Liver (tissue), 9 donors: ENCODE data around the gene LAMC1. TPM values are rescaled to one million over a fixed set of nuclear protein-coding genes. Genes with fewer than 3 reads are reported as not detected.

ENCODE experiments used
- DNase-seq: peaks from one replicate; pipeline ENCODE4 v3.0.0-alpha.2; 2017; ENCODE audit warnings: low spot score
- H3K27ac ChIP-seq, 2 donors: one replicate each; pipeline ENCODE4 v1.7.0; 2013; ENCODE audit warnings: inconsistent platforms in 2 of 2, low read length in 2 of 2, control low read depth in 1 of 2, low read depth in 1 of 2, mild to moderate bottlenecking in 1 of 2
- H3K27me3 ChIP-seq, 4 donors: one replicate each; pipeline versions ENCODE4 v1.6.1 to v1.7.0; 2013; ENCODE audit warnings: low read length in 3 of 4, inconsistent platforms in 1 of 4, mild to moderate bottlenecking in 1 of 4, moderate library complexity in 1 of 4; ENCODE audit not compliant: control insufficient read depth in 4 of 4, insufficient read depth in 4 of 4
- H3K36me3 ChIP-seq, 4 donors: one replicate each; pipeline versions ENCODE4 v1.6.1 to v1.7.0; 2013; ENCODE audit warnings: low read length in 3 of 4, mild to moderate bottlenecking in 3 of 4, low read depth in 1 of 4, moderate library complexity in 1 of 4; ENCODE audit not compliant: control insufficient read depth in 4 of 4, insufficient read depth in 3 of 4
- H3K4me1 ChIP-seq, 4 donors: one replicate each; pipeline versions ENCODE4 v1.6.1 to v1.7.0; 2013; ENCODE audit warnings: low read length in 3 of 4, mild to moderate bottlenecking in 3 of 4, moderate library complexity in 1 of 4; ENCODE audit not compliant: control insufficient read depth in 4 of 4, insufficient read depth in 4 of 4
- H3K4me3 ChIP-seq, 3 donors: one replicate each; pipeline versions ENCODE4 v1.6.1 to v1.7.0; 2013; ENCODE audit warnings: low read length in 3 of 3, control low read depth in 1 of 3, low read depth in 1 of 3, mild to moderate bottlenecking in 1 of 3
- H3K9ac ChIP-seq, 2 donors: one replicate each; pipeline ENCODE4 v1.7.0; 2013; ENCODE audit warnings: low read length in 2 of 2, mild to moderate bottlenecking in 2 of 2, moderate library complexity in 2 of 2, control low read depth in 1 of 2, low read depth in 1 of 2
- H3K9me3 ChIP-seq, 4 donors: one replicate each; pipeline versions ENCODE4 v1.6.1 to v1.7.0; 2013; ENCODE audit warnings: low read length in 3 of 4; ENCODE audit not compliant: control insufficient read depth in 4 of 4
- ATF3 ChIP-seq: IDR thresholded peaks from 2 replicates; pipeline ENCODE4 v1.6.1; 2016; ENCODE audit warnings: antibody characterized with exemption
- EGR1 ChIP-seq, 2 donors: IDR thresholded peaks; 2 replicates each; pipeline ENCODE4 v1.6.1; 2016 to 2018; ENCODE audit warnings: antibody characterized with exemption in 2 of 2, low read depth in 2 of 2
- FOXA1 ChIP-seq: IDR thresholded peaks from 2 replicates; pipeline ENCODE4 v1.6.1; 2016; ENCODE audit warnings: antibody characterized with exemption
- FOXA2 ChIP-seq: IDR thresholded peaks from 2 replicates; pipeline ENCODE4 v1.6.1; 2016; ENCODE audit warnings: antibody characterized with exemption
- GABPA ChIP-seq, 2 donors: IDR thresholded peaks in 1 of 2; conservative IDR thresholded peaks in 1 of 2; 2 replicates each; pipeline ENCODE4 v1.6.1; 2016; ENCODE audit warnings: antibody characterized with exemption in 2 of 2, mild to moderate bottlenecking in 1 of 2, moderate library complexity in 1 of 2
- HNF4A ChIP-seq, 2 donors: conservative IDR thresholded peaks; 2 replicates each; pipeline ENCODE4 v1.6.1; 2016; ENCODE audit warnings: antibody characterized with exemption in 2 of 2, mild to moderate bottlenecking in 2 of 2
- HNF4G ChIP-seq: IDR thresholded peaks from 2 replicates; pipeline ENCODE4 v1.6.1; 2016; ENCODE audit warnings: antibody characterized with exemption
- NR2F2 ChIP-seq: IDR thresholded peaks from 2 replicates; pipeline ENCODE4 v1.6.1; 2016; ENCODE audit warnings: antibody characterized with exemption
- RXRA ChIP-seq, 2 donors: IDR thresholded peaks; 2 replicates each; pipeline ENCODE4 v1.6.1; 2017 to 2018; ENCODE audit warnings: antibody characterized with exemption in 2 of 2, mild to moderate bottlenecking in 1 of 2
- TAF1 ChIP-seq: conservative IDR thresholded peaks from 2 replicates; pipeline ENCODE4 v1.6.1; 2016; ENCODE audit warnings: antibody characterized with exemption, mild to moderate bottlenecking
- YY1 ChIP-seq: IDR thresholded peaks from 2 replicates; pipeline ENCODE4 v1.6.1; 2016; ENCODE audit warnings: antibody characterized with exemption, mild to moderate bottlenecking
- WGBS: extraction: QIAGEN DNeasy Blood & Tissue Kit; methylation state at CpG from one replicate; pipeline ENCODE4 v1.1.7; 2013; 5-methylcytosine and 5-hydroxymethylcytosine counted together
- polyA plus RNA-seq, 2 donors: library from polyadenylated mRNA; stranded (reverse) in 1 of 2; unstranded in 1 of 2; fragments of 200-250 nt in 1 of 2; fragments of >200 nt in 1 of 2; fragmentation: Nextera tagmentation in 1 of 2; extraction: Ambion mirVana in 1 of 2; gene quantifications; one replicate each; pipeline versions ENCODE4 v1.2.1 to v1.2.3, GENCODE V29; 2013 to 2015
- total RNA-seq, 2 donors: library from RNA; depleted of rRNA; stranded (reverse); fragments of >200 nt; gene quantifications; one replicate each; pipeline ENCODE4 v1.2.3, GENCODE V29; 2014
- TF ChIP-seq, protein P1 (sequence below): IDR thresholded peaks from 2 replicates; pipeline ENCODE4 v1.6.1; 2016; ENCODE audit warnings: antibody characterized with exemption, mild to moderate bottlenecking
- TF ChIP-seq, protein P2 (sequence below): fragments of 150-350 bp; IDR thresholded peaks from 2 replicates; pipeline ENCODE4 v1.5.1; 2017; ENCODE audit warnings: improper control_type of control experiment, low read depth, low read length; ENCODE audit not compliant: missing input control
- donor health status: healthy.
- donor health status: healthy.
- donor health status: healthy.
- donor health status: healthy.
- donor health status: healthy.

Gene LAMC1
- total and polyA plus RNA-seq, 4 donors = 5.3 to 35.1 (median 19.7) TPM

DNA sequence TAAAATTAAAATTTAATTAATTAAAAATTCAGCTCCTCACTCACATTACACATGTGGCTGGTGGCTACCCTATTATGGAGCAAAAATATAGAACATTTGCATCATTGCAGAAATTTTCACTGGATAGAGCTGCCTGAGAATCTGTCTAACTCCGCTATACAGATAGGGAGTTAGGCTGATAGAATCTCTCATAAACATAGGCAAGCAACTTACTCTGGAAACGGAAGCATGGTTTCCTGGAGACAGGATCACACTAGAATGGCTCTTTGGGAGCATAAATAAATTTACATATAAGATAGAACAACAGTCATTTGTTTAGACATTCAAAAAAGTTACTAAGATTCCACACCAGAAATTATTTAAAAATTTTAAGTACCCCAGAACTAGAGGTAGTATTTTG is 150.6 kb downstream of the LAMC1 start:
- H3K36me3 ChIP-seq = no peaks in the 10 kb centered on the region
- H3K9ac ChIP-seq = no peak overlapping the region
- H3K27ac ChIP-seq = no peak overlapping the region
- DNase-seq = no peak
- no peaks in the 10 kb centered on the region for H3K4me1 ChIP-seq
- 78% methylated on average over 2 of the region's 2 CpGs for WGBS
- H3K9me3 ChIP-seq = no peaks in the 10 kb centered on the region
- TF ChIP-seq YY1 (no peak), FOXA2 (no peak), GABPA (IDR thresholded peaks at IDR 0.05 in 1 of 2, conservative IDR thresholded peaks at IDR 0.05 in 1 of 2) (no peak), HNF4A (conservative IDR thresholded peaks at IDR 0.05) (no peak), RXRA (IDR thresholded peaks at IDR 0.05) (no peak), FOXA1 (no peak)
- TF ChIP-seq, protein P1, sequence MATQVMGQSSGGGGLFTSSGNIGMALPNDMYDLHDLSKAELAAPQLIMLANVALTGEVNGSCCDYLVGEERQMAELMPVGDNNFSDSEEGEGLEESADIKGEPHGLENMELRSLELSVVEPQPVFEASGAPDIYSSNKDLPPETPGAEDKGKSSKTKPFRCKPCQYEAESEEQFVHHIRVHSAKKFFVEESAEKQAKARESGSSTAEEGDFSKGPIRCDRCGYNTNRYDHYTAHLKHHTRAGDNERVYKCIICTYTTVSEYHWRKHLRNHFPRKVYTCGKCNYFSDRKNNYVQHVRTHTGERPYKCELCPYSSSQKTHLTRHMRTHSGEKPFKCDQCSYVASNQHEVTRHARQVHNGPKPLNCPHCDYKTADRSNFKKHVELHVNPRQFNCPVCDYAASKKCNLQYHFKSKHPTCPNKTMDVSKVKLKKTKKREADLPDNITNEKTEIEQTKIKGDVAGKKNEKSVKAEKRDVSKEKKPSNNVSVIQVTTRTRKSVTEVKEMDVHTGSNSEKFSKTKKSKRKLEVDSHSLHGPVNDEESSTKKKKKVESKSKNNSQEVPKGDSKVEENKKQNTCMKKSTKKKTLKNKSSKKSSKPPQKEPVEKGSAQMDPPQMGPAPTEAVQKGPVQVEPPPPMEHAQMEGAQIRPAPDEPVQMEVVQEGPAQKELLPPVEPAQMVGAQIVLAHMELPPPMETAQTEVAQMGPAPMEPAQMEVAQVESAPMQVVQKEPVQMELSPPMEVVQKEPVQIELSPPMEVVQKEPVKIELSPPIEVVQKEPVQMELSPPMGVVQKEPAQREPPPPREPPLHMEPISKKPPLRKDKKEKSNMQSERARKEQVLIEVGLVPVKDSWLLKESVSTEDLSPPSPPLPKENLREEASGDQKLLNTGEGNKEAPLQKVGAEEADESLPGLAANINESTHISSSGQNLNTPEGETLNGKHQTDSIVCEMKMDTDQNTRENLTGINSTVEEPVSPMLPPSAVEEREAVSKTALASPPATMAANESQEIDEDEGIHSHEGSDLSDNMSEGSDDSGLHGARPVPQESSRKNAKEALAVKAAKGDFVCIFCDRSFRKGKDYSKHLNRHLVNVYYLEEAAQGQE = no peak
- no peak overlapping the region for H3K4me3 ChIP-seq
- H3K27me3 ChIP-seq = no peaks in the 10 kb centered on the region

GRCh38 chr1:183175631-183176030 is 152.4 kb downstream of the LAMC1 start:
- DNase-seq = no peak
- Histone ChIP-seq H3K36me3 (no peaks in the 10 kb centered on the region), H3K4me3 (no peak overlapping the region), H3K9ac (no peak overlapping the region), H3K27ac (no peak overlapping the region), H3K4me1 (no peaks in the 10 kb centered on the region), H3K27me3 (no peaks in the 10 kb centered on the region), H3K9me3 (no peaks in the 10 kb centered on the region)
- TF ChIP-seq YY1 (no peak), ATF3 (no peak), FOXA1 (no peak), NR2F2 (no peak), TAF1 (no peak)
- TF ChIP-seq, protein P2, sequence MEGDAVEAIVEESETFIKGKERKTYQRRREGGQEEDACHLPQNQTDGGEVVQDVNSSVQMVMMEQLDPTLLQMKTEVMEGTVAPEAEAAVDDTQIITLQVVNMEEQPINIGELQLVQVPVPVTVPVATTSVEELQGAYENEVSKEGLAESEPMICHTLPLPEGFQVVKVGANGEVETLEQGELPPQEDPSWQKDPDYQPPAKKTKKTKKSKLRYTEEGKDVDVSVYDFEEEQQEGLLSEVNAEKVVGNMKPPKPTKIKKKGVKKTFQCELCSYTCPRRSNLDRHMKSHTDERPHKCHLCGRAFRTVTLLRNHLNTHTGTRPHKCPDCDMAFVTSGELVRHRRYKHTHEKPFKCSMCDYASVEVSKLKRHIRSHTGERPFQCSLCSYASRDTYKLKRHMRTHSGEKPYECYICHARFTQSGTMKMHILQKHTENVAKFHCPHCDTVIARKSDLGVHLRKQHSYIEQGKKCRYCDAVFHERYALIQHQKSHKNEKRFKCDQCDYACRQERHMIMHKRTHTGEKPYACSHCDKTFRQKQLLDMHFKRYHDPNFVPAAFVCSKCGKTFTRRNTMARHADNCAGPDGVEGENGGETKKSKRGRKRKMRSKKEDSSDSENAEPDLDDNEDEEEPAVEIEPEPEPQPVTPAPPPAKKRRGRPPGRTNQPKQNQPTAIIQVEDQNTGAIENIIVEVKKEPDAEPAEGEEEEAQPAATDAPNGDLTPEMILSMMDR = no peak
- 95% methylated on average over 1 of the region's 1 CpG for WGBS

GRCh38 chr1:183178545-183178944 is 155.3 kb downstream of the LAMC1 start:
- H3K4me3 ChIP-seq = no peak overlapping the region
- H3K27me3 ChIP-seq = no peaks in the 10 kb centered on the region
- WGBS = 85% methylated on average over 7 of the region's 7 CpGs
- no peaks in the 10 kb centered on the region for H3K9me3 ChIP-seq
- H3K27ac ChIP-seq = no peak overlapping the region
- no peak for DNase-seq
- TF ChIP-seq EGR1 (IDR thresholded peaks at IDR 0.05; ENCODE audit: low read depth in 2 of 2) = no peak
- no peak for TF ChIP-seq HNF4G
- TF ChIP-seq FOXA1 = no peak
- H3K4me1 ChIP-seq = no peaks in the 10 kb centered on the region
- H3K9ac ChIP-seq = no peak overlapping the region
- H3K36me3 ChIP-seq = no peaks in the 10 kb centered on the region
